Measurements from ENCODE around the gene CALM3. TPM values are rescaled to one million over a fixed set of nuclear protein-coding genes. Genes with fewer than 3 reads are reported as not detected.

CALM3 gene
- total and polyA plus RNA-seq, 2 of the 4 experiments (the other 2 are of a cell fraction) = 91.6 to 501 TPM

GRCh38 chr19:46598372-46598917 is 2.7 kb upstream of the CALM3 start:
- H3K56ac ChIP-seq (ENCODE audit: extremely low read depth, insufficient read depth, low read length) = no peak overlapping the region
- H2BK120ac ChIP-seq (ENCODE audit: low read depth, low read length) = no peak overlapping the region
- WGBS, 2 experiments (ENCODE audit: extremely low coverage in 2 of 2, insufficient read length in 1 of 2) = 83% methylated on average over 1 of the region's 4 CpGs; no CpG with 5 or more reads in 1 of the 2 experiments
- H4K8ac ChIP-seq (ENCODE audit: low read depth in 2 of 2, low read length in 2 of 2) = no peak overlapping the region
- CTCF ChIA-PET = no interaction called here
- no peak overlapping the region for H3K4me2 ChIP-seq (ENCODE audit: low read depth, low read length)
- H2BK5ac ChIP-seq (ENCODE audit: low read depth, low read length, poor library complexity, severe bottlenecking) = no peak overlapping the region
- TF ChIP-seq RCOR1 (IDR thresholded peaks at IDR 0.05; ENCODE audit: insufficient replicate concordance, low read length) = no peak
- no peak for TF ChIP-seq NFE2L2 (IDR thresholded peaks at IDR 0.05; ENCODE audit: low read depth, low read length)
- no peak for TF ChIP-seq MXI1 (IDR thresholded peaks at IDR 0.05; ENCODE audit: borderline replicate concordance, low read depth, low read length)
- TF ChIP-seq MAFK (IDR thresholded peaks at IDR 0.05; ENCODE audit: low read depth, low read length) = no peak
- no peak for TF ChIP-seq USF2 (IDR thresholded peaks at IDR 0.05; ENCODE audit: low read depth, low read length)
- peaks cover 13% of the 10 kb centered on the region for H3K9me1 ChIP-seq (ENCODE audit: insufficient read depth, low read length)
- peaks cover 4% of the 10 kb centered on the region; the same call in 1 of the 2 replicates for H3K9me3 ChIP-seq (ENCODE audit: control insufficient read depth, insufficient read depth, low read length)
- H3K4ac ChIP-seq (ENCODE audit: low read depth, low read length) = no peak overlapping the region
- no peak overlapping the region for H3K9ac ChIP-seq (ENCODE audit: low read depth, low read length)
- in situ Hi-C loops (cut with MboI; ENCODE audit: low sequenced_read_pairs) = no loop called here
- no peak overlapping the region for H3K18ac ChIP-seq (ENCODE audit: low read depth, low read length)
- H3K14ac ChIP-seq (replicated peaks; ENCODE audit: low read depth, low read length) = no peak overlapping the region
- no peak overlapping the region for H4K91ac ChIP-seq (ENCODE audit: insufficient read depth, low read depth, low read length)
- H3K27ac ChIP-seq (ENCODE audit: insufficient read depth, low read length) = no peak overlapping the region
- H3K23ac ChIP-seq (ENCODE audit: low read depth, low read length) = no peak overlapping the region
- no TSS peak for BruUV-seq (replicated peaks)
- no peak overlapping the region for H3K4me3 ChIP-seq (ENCODE audit: insufficient read depth, low read depth, low read length)
- no peaks in the 10 kb centered on the region for H3K36me3 ChIP-seq (ENCODE audit: control insufficient read depth, insufficient read depth, low read length)
- H4K20me1 ChIP-seq (ENCODE audit: insufficient read depth, low read length) = peaks cover 17% of the 10 kb centered on the region
- H3K4me1 ChIP-seq (ENCODE audit: control insufficient read depth, insufficient read depth, low read length) = peaks cover 8% of the 10 kb centered on the region
- no peak overlapping the region for H2BK15ac ChIP-seq (ENCODE audit: low read depth, low read length)
- DNase-seq (no peak), ATAC-seq (ENCODE audit: low read depth) (no peak)
- H2AFZ ChIP-seq (replicated peaks; ENCODE audit: low read length, poor library complexity) = no peak overlapping the region
- intact Hi-C loops (cut with micrococcal nuclease) = no loop called here
- H2AK9ac ChIP-seq (replicated peaks; ENCODE audit: low read depth, low read length, poor library complexity) = no peak overlapping the region
- no peak overlapping the region for H2BK20ac ChIP-seq (ENCODE audit: low read depth, low read length)
- dilution Hi-C loops (cut with HindIII; ENCODE audit: low sequenced_read_pairs, unreplicated experiment) = no loop called here
- H3K79me1 ChIP-seq (ENCODE audit: low read depth in 1 of 2, low read length in 2 of 2) = peaks cover 0 to 21% of the 10 kb centered on the region in 2 experiments; a peak in 2 of 4 replicates
- H3K27me3 ChIP-seq (ENCODE audit: control insufficient read depth, insufficient read depth, low read length) = no peaks in the 10 kb centered on the region
- H2AK5ac ChIP-seq (ENCODE audit: low read depth, low read length) = no peak overlapping the region
- H4K5ac ChIP-seq (ENCODE audit: low read depth, low read length) = no peak overlapping the region
- POLR2A ChIA-PET (ENCODE audit: unreplicated experiment) = no interaction called here

All from IMR-90 (cell line).